ACHN (cell line): Measurements from ENCODE around the gene CCDC92.

Experiments
- DNase-seq: peaks from one replicate; pipeline ENCODE4 v3.0.0-alpha.2; 2015
- in situ Hi-C: cut with HindIII; loops from 2 replicates; pipeline ENCODE4 v1.10.0; 2017; ENCODE audit warnings: low sequenced_read_pairs, low pct_ligation_motif_present, low pct_unique_long_range_greater_than_20kb

The CCDC92 gene

DNA sequence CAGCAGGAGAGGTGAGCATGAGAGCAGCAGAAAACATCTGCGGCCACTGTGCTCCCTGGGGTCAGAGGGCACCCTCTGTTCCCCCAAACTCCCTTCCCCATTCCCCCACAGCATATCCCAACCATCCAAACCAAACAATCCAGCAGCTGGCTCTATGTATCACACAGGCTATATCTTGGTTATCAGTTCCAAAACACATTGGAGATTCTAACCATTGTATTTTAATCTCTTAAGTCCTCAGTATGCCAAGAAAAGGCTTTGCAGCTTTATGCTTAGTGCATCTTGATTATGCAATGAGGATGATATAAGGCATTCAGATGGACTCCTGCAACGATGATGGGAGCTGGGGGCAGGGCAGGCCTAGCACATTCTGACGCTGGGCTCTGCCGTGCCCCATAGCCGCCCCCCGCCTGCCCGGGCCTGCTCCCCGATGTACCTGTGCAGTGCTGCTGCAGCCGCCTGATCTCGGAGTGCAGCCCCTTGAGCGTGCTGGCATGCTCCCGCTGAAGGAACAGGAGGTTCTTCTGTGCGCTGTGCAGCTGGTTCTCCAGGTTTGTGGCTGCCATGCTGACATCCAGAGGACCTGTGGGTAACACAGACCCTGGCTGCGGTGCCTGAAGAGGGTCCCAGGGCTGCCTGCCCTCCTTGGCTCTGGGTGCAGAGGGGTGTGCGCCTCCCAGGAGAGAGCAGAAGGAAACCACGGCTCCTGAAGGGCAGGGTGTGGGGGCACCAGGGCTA lies 29.6 kb downstream of the CCDC92 start:
- DNase-seq, result no peak
- in situ Hi-C loops, result no loop called here

DNA sequence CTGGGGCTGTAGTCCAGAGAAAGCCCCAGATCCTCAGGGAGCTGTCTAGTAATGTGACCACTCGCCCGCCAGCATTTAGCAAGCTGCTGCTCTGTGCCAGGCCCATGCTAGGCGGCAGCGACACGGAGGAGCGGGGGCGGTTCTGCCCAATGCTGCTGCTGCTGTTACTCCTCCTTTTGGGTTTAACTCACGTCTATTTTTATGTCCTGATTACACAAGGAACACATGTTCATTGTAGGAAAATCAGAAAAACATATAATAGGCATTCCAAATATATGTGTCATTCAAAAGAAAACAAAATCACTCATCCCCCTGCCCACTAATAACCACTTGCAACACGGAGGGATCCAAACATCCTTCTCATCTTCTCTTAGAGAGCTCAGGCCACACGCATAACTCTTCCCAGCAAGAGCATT lies 30.4 kb downstream of the CCDC92 start:
- DNase-seq, result no peak
- in situ Hi-C loops, result no loop called here

DNA sequence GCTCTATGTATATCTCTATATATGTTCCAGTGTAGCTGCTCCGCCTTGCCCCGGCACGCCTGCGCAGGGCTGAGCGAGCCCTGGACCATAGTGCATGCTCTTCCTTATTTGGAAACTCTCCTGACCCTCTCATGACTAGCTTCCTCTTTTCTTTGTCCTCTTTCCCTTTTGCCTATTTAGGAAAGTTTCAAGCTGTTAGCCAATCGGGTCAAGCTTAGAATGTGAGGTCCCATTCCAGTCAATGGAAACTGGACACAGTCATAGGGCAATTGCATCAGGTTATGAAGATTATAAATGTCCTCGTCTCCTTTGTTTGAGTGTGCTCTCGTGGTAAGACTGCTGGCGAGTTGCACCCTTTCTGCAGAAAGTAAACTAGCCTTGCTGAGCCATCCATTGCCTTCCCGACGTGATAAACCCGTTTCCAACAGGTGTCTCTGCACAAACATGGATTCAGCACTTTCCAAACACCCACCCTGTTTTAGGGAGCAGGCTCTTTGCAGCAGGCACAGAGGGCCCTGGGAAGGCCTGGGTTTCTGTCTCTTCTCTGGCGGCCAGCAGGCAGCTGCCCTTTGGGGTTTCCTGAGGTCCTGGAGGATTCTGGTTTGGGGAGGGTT lies 30.9 kb downstream of the CCDC92 start:
- in situ Hi-C loops, result no loop called here
- DNase-seq, result no peak

DNA sequence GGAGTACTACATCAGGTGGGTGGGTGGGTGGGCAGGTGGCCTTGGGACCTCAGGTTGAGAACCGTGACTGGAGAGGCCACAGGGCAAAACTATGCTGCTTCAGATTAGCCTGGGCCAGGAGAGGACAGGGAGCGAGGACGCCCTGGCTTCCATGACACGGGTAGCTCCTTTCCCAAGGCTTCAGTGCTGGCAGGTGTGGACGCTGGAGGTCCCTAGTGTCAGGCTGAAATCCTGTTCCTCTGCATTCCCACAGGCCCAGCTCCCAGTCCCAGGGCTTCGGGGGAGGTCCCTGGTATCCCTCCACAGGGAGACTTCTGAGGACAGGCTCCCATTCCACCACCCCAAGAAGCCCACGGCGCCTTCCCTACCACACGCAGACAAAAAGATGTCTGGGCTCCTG lies 31.6 kb downstream of the CCDC92 start:
- in situ Hi-C loops, result no loop called here
- no peak for DNase-seq

DNA sequence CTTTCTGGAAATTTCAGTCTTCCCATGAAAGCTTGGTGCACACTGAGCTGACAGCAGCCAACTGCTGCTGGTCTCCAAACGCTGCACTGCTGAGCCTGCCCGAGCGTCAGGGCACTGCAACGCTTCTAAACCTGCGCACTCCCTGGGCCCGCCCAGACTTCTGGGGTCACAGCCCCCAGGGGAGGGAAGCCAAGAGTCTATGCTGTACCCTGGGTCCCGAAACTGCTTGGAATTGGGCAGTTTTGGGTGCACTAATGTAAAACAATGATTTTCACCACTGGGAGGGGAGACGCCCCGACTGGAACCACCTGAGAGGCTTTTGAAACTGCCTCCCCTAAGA lies 32.0 kb downstream of the CCDC92 start:
- no peak for DNase-seq
- in situ Hi-C loops, result no loop called here

DNA sequence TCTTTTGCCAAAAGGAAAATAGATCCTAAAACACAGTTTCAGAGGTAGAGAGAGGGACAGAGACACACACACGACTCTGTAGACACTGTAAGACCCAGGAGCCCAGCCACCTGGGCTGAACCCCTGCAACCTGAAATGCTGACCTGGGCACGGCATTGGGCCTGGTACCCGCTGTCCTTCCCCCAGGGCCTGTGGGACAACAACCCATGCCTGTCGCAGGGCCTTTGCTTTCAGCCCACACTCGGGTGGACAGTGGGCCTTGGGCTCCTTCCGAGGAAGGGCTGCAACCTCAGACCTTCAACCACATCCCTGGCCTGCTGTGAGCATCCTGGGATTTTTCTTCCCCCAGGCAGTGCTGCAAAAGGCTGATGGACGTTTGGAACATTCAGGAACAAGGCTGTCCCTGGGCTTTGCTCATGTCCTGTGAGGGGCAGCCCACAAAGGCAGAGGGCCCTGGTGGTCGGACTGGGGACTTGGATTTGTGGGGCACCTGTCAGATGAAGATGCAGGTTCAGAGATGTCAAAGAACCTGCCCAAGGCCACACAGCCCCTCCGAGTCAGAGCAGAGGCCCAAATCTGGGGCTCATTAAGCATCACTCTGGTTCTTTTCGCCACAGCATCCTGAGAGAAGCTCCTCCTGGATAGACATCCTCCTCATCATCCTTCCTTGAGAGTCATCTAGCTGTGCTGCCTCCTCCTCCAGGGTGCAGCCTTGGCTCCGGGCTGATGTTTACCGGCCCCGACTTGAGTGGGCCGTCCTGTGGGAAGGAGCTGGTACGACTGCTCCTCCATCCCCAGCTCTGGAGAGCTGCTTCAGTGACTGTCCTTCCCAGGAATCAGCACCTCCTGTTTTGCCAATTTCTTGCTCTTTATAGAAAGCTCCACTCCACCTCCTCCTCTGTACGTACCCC lies 32.7 kb downstream of the CCDC92 start:
- in situ Hi-C loops, result no loop called here
- no peak for DNase-seq

DNA sequence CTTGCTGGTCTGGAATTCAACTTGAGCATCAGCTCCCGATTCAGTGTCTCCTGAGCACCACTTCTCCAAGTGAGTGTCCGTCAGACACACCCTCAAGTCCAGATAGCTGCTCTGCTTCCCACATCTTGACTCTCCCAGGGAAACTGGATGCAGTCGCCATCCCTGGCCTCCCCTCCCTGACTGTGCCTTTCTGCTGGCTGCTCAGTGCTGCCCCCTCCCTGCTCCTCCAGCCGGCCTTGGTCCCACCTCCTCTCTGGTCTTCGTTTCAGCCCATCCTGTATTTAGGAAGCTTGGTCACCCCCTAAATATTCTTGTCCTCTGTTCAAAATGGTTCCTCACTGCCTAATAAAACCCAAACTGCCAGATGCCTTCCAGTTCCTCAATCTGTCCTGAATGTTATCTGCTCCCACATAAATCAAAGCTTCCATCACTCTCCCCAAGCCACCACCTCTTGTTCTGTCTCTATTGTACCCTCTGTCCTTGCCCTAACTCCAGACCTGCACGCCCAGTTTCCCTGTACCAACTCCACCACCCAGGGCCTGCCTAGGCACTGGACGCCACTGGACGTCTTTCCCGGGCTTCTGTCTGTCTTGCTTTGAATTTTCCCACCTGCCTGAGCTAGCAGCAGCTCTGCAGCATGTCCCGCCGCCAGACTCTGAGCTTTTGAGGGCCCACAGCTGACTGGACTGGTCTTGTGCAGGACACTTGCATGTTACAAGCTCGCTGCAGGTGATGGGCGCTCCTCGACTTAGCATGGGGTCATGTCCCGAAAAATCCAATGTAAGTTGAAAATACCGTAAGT lies 33.8 kb downstream of the CCDC92 start:
- peak; percentile 20 for DNase-seq
- in situ Hi-C loops, result no loop called here

DNA sequence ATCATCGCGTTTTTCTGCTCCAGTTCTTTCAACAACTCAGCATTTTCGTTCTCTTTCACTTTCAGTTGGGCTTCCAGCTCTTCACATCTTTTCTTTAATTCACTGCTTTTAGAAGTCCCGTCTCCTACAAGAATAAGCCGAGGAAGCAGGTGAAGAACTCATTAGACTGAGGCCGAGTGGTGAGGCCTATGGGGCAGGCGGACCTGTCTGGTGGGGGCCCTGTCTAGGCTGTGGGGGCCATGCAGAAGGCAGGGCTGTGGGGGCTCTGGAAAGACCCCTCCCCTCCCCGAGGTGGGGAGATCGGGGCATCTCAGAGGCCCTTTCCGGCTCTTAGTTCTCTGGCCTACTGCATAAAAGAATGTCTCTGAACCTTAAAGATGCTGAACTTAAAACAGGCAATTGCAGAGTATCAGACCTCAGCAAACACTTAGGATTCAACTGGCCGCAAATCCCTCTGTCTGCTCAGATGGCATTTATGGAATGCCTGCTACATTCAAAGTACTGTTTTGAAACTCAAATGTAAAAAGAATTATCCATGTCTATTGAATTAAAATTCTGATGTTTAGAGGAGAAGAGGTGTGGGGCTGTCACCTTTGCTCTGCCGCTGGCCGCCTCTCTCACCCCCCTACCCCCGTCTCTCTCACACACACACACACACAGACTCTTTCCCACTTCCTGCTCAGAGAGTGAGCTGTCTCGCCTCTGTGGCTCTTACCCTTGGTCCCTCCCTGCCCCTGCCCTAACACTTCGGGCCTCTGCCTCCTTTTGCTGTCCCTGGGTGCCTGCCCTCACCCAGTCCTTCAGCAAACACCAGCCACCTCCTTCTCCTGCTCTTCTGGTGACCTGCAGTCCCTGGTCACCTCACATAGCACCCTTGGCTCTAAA lies 34.7 kb downstream of the CCDC92 start:
- DNase-seq, result no peak
- in situ Hi-C loops, result no loop called here

DNA sequence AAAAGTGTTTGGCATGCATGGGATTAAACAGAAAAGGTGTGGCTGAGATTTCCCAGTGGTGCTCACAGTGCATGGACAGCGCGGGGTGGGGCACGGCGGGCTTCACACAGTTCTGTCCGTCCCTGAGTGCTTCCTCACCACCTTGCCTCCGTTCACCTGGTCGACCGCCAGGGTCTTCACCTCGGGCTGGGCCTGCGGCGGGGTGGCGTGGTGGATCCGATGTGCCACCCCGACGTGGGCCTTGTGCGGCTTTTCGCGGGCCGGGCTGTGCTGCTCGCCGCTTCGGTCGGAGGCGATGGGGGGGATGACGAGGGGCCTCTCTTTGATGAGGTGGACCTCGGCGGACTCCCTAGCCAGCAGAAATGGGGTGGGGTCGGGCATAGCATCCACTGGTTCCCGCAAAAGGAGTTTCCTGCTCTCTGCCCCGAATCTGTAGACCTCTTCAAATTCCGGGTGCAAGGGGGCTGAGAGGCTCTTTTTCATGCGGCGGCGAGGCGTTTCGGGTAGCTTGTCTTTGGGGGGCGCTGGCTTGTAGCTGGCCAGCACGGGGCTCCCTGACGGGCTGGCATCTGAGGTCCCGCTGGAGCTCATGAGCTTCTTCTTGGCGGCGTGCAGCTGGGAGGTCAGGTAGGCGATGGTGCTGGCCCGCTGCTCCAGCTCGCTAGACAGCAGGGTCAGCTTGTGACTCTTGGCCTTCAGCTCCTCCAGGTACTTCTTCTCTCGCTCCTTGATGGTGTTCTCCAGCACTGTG lies 35.5 kb downstream of the CCDC92 start:
- in situ Hi-C loops, result no loop called here
- DNase-seq, result no peak

DNA sequence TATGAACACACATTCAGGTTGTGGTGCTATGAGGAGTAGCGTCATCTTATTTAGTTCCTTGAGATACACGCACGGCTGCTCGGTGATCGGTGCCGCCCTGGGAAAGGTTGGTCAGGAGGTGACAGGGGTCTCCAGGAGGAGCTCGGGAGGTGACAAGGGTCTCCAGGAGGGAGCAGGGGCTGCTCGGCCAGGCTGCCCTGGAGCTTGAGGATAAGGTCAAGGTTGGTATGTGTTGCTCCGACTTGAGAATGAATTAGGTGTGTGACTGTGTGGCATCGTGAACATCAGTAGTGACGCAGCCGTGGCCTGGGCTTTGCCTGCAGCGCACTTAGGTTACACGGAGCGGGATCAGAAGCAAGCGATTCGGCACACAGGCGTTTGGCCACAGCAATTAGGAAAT lies 36.2 kb downstream of the CCDC92 start:
- in situ Hi-C loops, result no loop called here

DNA sequence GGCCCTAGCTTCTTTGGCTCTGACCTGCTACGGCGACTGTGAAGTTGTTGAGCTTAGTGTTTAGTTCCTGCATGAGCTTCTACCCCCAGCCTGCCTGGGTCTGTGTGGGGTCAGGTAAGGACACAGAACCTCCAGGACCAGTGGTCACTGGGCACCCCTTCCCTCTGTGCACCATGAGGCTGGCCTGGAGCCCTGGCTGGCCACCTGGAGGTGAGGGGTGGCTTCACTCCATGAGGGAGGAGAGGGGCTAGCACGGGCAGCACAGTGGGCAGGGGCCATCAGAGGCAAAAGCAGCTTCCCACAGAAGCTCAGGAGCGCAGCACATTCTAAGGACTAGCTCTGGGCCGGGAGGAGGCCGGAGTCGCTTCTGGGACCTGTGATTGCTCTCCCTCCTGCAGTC lies 36.7 kb downstream of the CCDC92 start:
- DNase-seq, result no peak
- in situ Hi-C loops, result no loop called here

More for the DNA sequence above, 36.2 kb downstream of the CCDC92 start:
- no peak for DNase-seq

DNA sequence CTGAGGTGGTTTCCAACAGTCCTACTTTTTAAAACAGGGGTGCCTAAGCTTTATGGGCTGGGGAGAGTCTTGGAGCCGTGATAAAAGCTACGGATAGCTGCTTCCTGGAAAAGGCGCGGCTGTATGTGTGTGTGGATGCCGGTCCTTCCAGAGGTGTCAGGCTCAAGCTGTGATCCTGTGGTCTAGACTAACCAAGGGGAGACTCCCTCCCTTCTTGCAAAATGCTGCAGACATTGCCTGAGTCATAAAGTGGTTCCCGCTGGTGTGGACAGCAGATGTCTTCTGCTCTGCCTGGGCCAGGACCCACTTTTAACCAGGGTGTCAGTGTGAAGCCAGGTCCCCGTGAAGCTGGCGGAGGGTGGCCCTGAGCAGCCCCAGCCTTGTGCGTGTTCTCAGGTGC lies 37.8 kb downstream of the CCDC92 start:
- no peak for DNase-seq
- in situ Hi-C loops, result no loop called here

DNA sequence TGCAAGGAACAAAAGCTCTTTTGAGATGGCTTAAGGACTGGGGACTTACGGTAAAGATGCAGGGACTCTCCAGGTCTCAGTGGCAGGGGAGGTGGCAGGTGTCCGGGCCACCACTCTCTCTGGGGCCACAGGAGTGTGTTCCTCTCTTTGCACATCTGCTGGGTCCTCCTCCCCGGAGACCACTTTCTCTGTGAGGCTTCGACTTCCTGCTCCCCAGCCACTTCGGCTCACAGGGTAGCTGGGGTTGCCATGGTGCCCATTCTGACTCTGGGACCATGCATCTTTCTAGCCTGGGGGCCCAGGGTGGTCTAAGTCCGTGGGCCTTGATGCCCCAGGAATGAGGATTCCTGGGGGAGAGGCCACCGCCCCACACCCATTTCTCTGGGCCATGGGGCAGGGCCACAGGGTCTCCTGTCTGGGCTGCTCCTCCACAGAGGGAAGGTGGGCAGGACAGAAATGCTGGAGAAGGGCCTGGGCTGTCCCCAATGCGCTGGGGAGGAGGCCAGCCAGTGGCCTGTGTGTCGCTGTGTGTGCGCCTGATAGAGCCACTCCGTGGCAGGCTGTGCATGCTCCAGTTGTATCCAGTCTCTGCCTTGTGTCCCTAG lies 38.5 kb downstream of the CCDC92 start:
- in situ Hi-C loops, result no loop called here
- no peak for DNase-seq

DNA sequence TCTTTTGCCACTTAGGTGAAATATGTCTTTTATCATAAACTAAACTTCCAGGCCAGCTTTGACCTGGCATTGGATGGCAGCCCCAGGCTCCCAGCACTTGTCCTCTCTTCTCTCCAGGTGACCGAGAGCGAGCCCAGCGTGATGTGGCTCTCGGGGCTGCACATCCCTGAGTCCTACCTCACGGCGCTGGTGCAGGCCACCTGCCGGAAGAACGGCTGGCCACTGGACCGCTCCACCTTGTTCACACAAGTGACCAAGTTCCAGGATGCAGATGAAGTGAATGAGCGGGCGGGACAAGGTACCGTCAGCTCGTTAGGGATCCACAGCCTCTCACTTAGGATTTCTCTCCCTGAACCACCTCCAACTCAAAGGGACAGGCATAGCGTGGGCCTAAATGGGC lies 39.4 kb downstream of the CCDC92 start:
- no peak for DNase-seq
- in situ Hi-C loops, result no loop called here

DNA sequence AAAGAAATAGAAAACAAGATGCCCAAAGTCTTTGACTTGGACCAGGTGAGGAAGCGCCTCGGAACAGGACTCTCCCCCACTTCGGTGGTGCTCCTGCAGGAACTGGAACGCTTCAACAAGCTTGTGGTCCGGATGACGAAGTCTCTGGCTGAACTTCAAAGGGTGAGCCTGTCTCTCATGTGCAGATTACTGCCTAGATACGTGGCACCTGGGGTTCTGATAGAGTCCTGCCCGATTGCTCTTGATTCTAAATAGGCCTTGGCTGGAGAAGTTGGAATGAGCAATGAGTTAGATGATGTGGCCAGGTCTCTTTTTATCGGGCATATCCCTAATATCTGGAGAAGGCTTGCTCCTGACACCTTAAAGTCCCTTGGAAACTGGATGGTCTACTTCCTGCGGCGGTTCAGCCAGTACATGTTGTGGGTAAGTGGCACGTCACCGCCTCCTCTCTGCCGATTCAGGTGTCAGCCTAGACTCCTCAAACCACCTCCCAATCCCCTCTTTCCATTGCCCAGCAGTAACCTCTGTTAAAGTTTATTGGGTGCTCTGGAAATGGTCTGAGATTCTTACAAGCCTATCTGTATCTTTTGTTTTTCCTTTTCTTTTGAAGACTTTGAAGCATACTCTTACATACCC lies 40.8 kb downstream of the CCDC92 start:
- in situ Hi-C loops, result no loop called here
- DNase-seq, result no peak

DNA sequence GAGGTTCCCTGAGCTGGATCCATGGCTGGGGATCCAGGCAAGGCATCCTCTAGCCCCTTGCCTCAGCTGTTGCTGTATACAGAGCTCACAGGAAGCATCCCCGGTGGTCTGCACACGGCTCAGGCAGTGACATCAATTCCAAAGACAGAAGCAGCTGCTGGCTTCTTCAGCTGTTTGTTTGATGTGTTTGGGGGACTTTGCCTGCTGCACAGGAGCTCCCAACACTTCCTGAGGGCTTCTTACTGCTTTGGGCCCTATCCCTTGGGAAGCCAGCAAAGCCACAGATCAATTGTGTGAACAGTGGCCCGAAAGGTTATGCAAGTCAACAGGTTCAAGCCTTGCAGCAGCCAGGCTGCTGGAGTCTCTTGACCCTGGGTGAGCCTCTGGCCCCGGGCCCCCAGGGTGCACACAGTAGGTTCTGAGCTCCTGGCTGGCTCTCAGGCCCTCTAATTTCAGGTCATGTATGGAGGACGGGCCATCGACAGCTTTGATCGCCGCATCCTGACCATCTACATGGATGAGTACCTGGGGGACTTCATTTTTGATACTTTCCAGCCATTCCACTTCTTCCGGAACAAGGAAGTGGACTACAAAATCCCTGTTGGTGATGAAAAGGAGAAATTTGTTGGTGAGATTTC lies 42.6 kb downstream of the CCDC92 start:
- no peak for DNase-seq

More for the DNA sequence above, 42.6 kb downstream of the CCDC92 start:
- in situ Hi-C loops, result no loop called here
